Testis (tissue), 2 donors: ENCODE data around the gene KDM5D.

Experiments used
- POLR2A ChIP-seq: fragments of 450-650 bp; IDR thresholded peaks from one replicate; pipeline ENCODE4 v1.6.1; 2017; ENCODE audit warnings: antibody characterized with exemption, mild to moderate bottlenecking, moderate library complexity
- TF ChIP-seq, protein P1 (sequence below), 3 experiments: fragments of 450-650 bp in 2 of 3; fragments of 200-600 bp in 1 of 3; sonication (generic) in 1 of 3; IDR thresholded peaks; one replicate each; pipeline ENCODE4 v1.5.1; 2016 to 2019; ENCODE audit warnings: antibody characterized with exemption in 3 of 3, mild to moderate bottlenecking in 2 of 3, moderate library complexity in 1 of 3

DNA sequence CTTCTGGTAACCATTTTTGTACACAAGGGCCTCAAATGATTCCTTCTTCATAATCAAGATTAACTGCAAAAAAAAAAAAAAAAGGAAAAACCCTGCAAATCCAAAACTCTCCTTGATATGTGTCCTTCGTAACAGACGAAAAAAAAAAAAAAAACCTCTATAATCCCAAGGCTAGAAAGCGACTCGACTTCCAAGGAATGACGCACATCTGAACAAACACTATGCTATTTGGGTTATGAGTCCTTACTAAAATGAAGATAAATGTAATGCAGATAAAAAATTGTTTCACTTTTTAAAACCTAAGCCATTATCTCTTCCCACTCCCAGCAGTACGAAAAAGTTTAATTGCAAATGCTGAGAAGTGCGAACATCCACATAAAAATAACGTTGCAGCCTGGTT is 1.2 kb downstream of the KDM5D start:
- TF ChIP-seq, protein P1, sequence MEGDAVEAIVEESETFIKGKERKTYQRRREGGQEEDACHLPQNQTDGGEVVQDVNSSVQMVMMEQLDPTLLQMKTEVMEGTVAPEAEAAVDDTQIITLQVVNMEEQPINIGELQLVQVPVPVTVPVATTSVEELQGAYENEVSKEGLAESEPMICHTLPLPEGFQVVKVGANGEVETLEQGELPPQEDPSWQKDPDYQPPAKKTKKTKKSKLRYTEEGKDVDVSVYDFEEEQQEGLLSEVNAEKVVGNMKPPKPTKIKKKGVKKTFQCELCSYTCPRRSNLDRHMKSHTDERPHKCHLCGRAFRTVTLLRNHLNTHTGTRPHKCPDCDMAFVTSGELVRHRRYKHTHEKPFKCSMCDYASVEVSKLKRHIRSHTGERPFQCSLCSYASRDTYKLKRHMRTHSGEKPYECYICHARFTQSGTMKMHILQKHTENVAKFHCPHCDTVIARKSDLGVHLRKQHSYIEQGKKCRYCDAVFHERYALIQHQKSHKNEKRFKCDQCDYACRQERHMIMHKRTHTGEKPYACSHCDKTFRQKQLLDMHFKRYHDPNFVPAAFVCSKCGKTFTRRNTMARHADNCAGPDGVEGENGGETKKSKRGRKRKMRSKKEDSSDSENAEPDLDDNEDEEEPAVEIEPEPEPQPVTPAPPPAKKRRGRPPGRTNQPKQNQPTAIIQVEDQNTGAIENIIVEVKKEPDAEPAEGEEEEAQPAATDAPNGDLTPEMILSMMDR (IDR thresholded peaks at IDR 0.05) = no peak
- TF ChIP-seq POLR2A = no peak
